Measurements from ENCODE around the gene SLC19A1.
A peak's percentile ranks its signal among the peaks of the same experiment; 100 is the strongest.

Gene SLC19A1

GRCh38 chr21:45552696-45553391 lies 10.6 kb upstream of the SLC19A1 start:
- Histone ChIP-seq H3K9ac (ENCODE audit: low read length) (no peak overlapping the region), H3K4me1 (ENCODE audit: control insufficient read depth, insufficient read depth, low read length) (peaks cover 5% of the 10 kb centered on the region), H3K4me3 (ENCODE audit: low read length) (no peak overlapping the region), H3K36me3 (ENCODE audit: control insufficient read depth, insufficient read depth, low read length) (no peaks in the 10 kb centered on the region), H3K27me3 (ENCODE audit: control insufficient read depth, insufficient read depth, low read length) (no peaks in the 10 kb centered on the region), H3K9me3 (ENCODE audit: control insufficient read depth, low read length) (no peaks in the 10 kb centered on the region)

GRCh38 chr21:45551783-45552695 lies 9.8 kb upstream of the SLC19A1 start:
- no peaks in the 10 kb centered on the region for H3K27me3 ChIP-seq (ENCODE audit: control insufficient read depth, insufficient read depth, low read length)
- no peaks in the 10 kb centered on the region for H3K36me3 ChIP-seq (ENCODE audit: control insufficient read depth, insufficient read depth, low read length)
- H3K4me3 ChIP-seq (ENCODE audit: low read length) = no peak overlapping the region
- H3K9me3 ChIP-seq (ENCODE audit: control insufficient read depth, low read length) = no peaks in the 10 kb centered on the region
- H3K9ac ChIP-seq (ENCODE audit: low read length) = no peak overlapping the region
- peaks cover 5% of the 10 kb centered on the region for H3K4me1 ChIP-seq (ENCODE audit: control insufficient read depth, insufficient read depth, low read length)

GRCh38 chr21:45551316-45551715 lies 9.1 kb upstream of the SLC19A1 start:
- Histone ChIP-seq H3K4me3 (ENCODE audit: low read length) (no peak overlapping the region), H3K9me3 (ENCODE audit: control insufficient read depth, low read length) (no peaks in the 10 kb centered on the region), H3K27me3 (ENCODE audit: control insufficient read depth, insufficient read depth, low read length) (no peaks in the 10 kb centered on the region), H3K4me1 (ENCODE audit: control insufficient read depth, insufficient read depth, low read length) (peaks cover 5% of the 10 kb centered on the region), H3K36me3 (ENCODE audit: control insufficient read depth, insufficient read depth, low read length) (no peaks in the 10 kb centered on the region), H3K9ac (ENCODE audit: low read length) (peak overlapping the region; percentile 40)

GRCh38 chr21:45550522-45551210 lies 8.4 kb upstream of the SLC19A1 start:
- Histone ChIP-seq H3K4me3 (ENCODE audit: low read length) (no peak overlapping the region), H3K9ac (ENCODE audit: low read length) (peak overlapping the region; percentile 40), H3K4me1 (ENCODE audit: control insufficient read depth, insufficient read depth, low read length) (peaks cover 5% of the 10 kb centered on the region), H3K9me3 (ENCODE audit: control insufficient read depth, low read length) (no peaks in the 10 kb centered on the region), H3K27me3 (ENCODE audit: control insufficient read depth, insufficient read depth, low read length) (no peaks in the 10 kb centered on the region), H3K36me3 (ENCODE audit: control insufficient read depth, insufficient read depth, low read length) (no peaks in the 10 kb centered on the region)

- Histone ChIP-seq H3K36me3 (ENCODE audit: control insufficient read depth, insufficient read depth, low read length) (no peaks in the 10 kb centered on the region), H3K27me3 (ENCODE audit: control insufficient read depth, insufficient read depth, low read length) (no peaks in the 10 kb centered on the region), H3K9me3 (ENCODE audit: control insufficient read depth, low read length) (no peaks in the 10 kb centered on the region), H3K4me3 (ENCODE audit: low read length) (no peak overlapping the region), H3K4me1 (ENCODE audit: control insufficient read depth, insufficient read depth, low read length) (peaks cover 5% of the 10 kb centered on the region), H3K9ac (ENCODE audit: low read length) (no peak overlapping the region)
Measured at GRCh38 chr21:45549626-45550463, 7.6 kb upstream of the SLC19A1 start.

GRCh38 chr21:45548711-45549491 lies 6.7 kb upstream of the SLC19A1 start:
- H3K27me3 ChIP-seq (ENCODE audit: control insufficient read depth, insufficient read depth, low read length) = no peaks in the 10 kb centered on the region
- H3K9ac ChIP-seq (ENCODE audit: low read length) = no peak overlapping the region
- no peaks in the 10 kb centered on the region for H3K36me3 ChIP-seq (ENCODE audit: control insufficient read depth, insufficient read depth, low read length)
- H3K4me1 ChIP-seq (ENCODE audit: control insufficient read depth, insufficient read depth, low read length) = peaks cover 5% of the 10 kb centered on the region
- H3K4me3 ChIP-seq (ENCODE audit: low read length) = no peak overlapping the region
- no peaks in the 10 kb centered on the region for H3K9me3 ChIP-seq (ENCODE audit: control insufficient read depth, low read length)

- H3K4me3 ChIP-seq (ENCODE audit: low read length) = no peak overlapping the region
- no peaks in the 10 kb centered on the region for H3K27me3 ChIP-seq (ENCODE audit: control insufficient read depth, insufficient read depth, low read length)
- H3K36me3 ChIP-seq (ENCODE audit: control insufficient read depth, insufficient read depth, low read length) = no peaks in the 10 kb centered on the region
- H3K4me1 ChIP-seq (ENCODE audit: control insufficient read depth, insufficient read depth, low read length) = peaks cover 5% of the 10 kb centered on the region
- H3K9ac ChIP-seq (ENCODE audit: low read length) = no peak overlapping the region
- H3K9me3 ChIP-seq (ENCODE audit: control insufficient read depth, low read length) = no peaks in the 10 kb centered on the region
Measured at GRCh38 chr21:45547545-45547900, 5.3 kb upstream of the SLC19A1 start.

- Histone ChIP-seq H3K4me3 (ENCODE audit: low read length) (no peak overlapping the region), H3K36me3 (ENCODE audit: control insufficient read depth, insufficient read depth, low read length) (no peaks in the 10 kb centered on the region), H3K9me3 (ENCODE audit: control insufficient read depth, low read length) (no peaks in the 10 kb centered on the region), H3K27me3 (ENCODE audit: control insufficient read depth, insufficient read depth, low read length) (no peaks in the 10 kb centered on the region), H3K4me1 (ENCODE audit: control insufficient read depth, insufficient read depth, low read length) (peaks cover 5% of the 10 kb centered on the region), H3K9ac (ENCODE audit: low read length) (no peak overlapping the region)
Measured at GRCh38 chr21:45546636-45547544, 4.7 kb upstream of the SLC19A1 start.

GRCh38 chr21:45545691-45546531 lies 3.7 kb upstream of the SLC19A1 start:
- no peaks in the 10 kb centered on the region for H3K9me3 ChIP-seq (ENCODE audit: control insufficient read depth, low read length)
- no peaks in the 10 kb centered on the region for H3K36me3 ChIP-seq (ENCODE audit: control insufficient read depth, insufficient read depth, low read length)
- H3K4me3 ChIP-seq (ENCODE audit: low read length) = no peak overlapping the region
- H3K4me1 ChIP-seq (ENCODE audit: control insufficient read depth, insufficient read depth, low read length) = peaks cover 11% of the 10 kb centered on the region
- no peaks in the 10 kb centered on the region for H3K27me3 ChIP-seq (ENCODE audit: control insufficient read depth, insufficient read depth, low read length)
- no peak overlapping the region for H3K9ac ChIP-seq (ENCODE audit: low read length)

GRCh38 chr21:45545236-45545570 lies 3.0 kb upstream of the SLC19A1 start:
- peaks cover 10% of the 10 kb centered on the region for H3K4me1 ChIP-seq (ENCODE audit: control insufficient read depth, insufficient read depth, low read length)
- no peak overlapping the region for H3K4me3 ChIP-seq (ENCODE audit: low read length)
- H3K9ac ChIP-seq (ENCODE audit: low read length) = no peak overlapping the region
- H3K36me3 ChIP-seq (ENCODE audit: control insufficient read depth, insufficient read depth, low read length) = no peaks in the 10 kb centered on the region
- H3K9me3 ChIP-seq (ENCODE audit: control insufficient read depth, low read length) = no peaks in the 10 kb centered on the region
- H3K27me3 ChIP-seq (ENCODE audit: control insufficient read depth, insufficient read depth, low read length) = no peaks in the 10 kb centered on the region

Measured in mucosa of stomach (tissue), 1 donor.